Measurements from ENCODE around the gene MAML2.

DNA sequence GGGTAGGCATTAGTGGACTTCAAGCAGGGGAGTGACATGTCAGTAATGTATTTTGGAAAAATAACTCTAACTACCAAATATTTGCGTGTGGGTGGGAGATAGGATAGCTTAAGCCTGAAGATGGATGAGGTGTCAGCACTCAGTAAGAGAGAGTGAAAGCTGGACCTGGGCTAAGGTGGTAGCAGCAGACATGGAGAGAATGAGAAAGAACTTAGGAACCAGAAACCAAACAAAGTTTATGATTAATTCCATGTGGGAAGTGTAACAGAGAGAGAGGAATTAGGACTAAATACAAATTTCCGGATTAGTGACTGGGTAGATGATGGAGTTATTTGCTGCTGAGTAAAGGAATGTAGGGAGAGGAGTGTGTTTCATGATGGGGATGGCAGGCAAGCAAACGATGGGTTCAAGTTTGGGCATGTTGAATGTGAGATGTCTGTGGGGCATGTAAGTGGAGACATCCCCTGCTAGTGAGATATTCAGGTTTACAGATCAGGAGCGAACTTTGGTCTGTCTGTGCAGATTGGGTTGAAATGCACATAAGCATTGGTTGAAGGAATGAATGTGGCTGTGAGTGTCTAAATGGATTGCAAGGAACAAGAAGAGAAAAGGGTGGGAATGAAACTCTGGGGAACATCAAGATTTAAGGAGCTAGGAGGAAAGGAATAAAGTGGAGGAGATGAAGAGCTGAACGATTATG, 233.5 kb downstream of the MAML2 start:
- TF ChIP-seq, protein P1, sequence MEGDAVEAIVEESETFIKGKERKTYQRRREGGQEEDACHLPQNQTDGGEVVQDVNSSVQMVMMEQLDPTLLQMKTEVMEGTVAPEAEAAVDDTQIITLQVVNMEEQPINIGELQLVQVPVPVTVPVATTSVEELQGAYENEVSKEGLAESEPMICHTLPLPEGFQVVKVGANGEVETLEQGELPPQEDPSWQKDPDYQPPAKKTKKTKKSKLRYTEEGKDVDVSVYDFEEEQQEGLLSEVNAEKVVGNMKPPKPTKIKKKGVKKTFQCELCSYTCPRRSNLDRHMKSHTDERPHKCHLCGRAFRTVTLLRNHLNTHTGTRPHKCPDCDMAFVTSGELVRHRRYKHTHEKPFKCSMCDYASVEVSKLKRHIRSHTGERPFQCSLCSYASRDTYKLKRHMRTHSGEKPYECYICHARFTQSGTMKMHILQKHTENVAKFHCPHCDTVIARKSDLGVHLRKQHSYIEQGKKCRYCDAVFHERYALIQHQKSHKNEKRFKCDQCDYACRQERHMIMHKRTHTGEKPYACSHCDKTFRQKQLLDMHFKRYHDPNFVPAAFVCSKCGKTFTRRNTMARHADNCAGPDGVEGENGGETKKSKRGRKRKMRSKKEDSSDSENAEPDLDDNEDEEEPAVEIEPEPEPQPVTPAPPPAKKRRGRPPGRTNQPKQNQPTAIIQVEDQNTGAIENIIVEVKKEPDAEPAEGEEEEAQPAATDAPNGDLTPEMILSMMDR (IDR thresholded peaks at IDR 0.05; ENCODE audit: insufficient read depth, low read length): no peak
- TF ChIP-seq SPI1 (IDR thresholded peaks at IDR 0.05; ENCODE audit: borderline replicate concordance, low read depth) (no peak), POLR2AphosphoS5 (IDR thresholded peaks at IDR 0.05; ENCODE audit: low read depth) (no peak), GABPA (IDR thresholded peaks at IDR 0.05; ENCODE audit: low read depth) (no peak)
- TF ChIP-seq, protein P2, sequence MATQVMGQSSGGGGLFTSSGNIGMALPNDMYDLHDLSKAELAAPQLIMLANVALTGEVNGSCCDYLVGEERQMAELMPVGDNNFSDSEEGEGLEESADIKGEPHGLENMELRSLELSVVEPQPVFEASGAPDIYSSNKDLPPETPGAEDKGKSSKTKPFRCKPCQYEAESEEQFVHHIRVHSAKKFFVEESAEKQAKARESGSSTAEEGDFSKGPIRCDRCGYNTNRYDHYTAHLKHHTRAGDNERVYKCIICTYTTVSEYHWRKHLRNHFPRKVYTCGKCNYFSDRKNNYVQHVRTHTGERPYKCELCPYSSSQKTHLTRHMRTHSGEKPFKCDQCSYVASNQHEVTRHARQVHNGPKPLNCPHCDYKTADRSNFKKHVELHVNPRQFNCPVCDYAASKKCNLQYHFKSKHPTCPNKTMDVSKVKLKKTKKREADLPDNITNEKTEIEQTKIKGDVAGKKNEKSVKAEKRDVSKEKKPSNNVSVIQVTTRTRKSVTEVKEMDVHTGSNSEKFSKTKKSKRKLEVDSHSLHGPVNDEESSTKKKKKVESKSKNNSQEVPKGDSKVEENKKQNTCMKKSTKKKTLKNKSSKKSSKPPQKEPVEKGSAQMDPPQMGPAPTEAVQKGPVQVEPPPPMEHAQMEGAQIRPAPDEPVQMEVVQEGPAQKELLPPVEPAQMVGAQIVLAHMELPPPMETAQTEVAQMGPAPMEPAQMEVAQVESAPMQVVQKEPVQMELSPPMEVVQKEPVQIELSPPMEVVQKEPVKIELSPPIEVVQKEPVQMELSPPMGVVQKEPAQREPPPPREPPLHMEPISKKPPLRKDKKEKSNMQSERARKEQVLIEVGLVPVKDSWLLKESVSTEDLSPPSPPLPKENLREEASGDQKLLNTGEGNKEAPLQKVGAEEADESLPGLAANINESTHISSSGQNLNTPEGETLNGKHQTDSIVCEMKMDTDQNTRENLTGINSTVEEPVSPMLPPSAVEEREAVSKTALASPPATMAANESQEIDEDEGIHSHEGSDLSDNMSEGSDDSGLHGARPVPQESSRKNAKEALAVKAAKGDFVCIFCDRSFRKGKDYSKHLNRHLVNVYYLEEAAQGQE (IDR thresholded peaks at IDR 0.05; ENCODE audit: insufficient replicate concordance, low read depth): no peak

Measured in HL-60 (cell line).